Measurements from ENCODE around the gene CEP70. TPM values are rescaled to one million over a fixed set of nuclear protein-coding genes. Genes with fewer than 3 reads are reported as not detected.
"Not testable (repeated sequence)": the region's sequence is repeated elsewhere in the genome, so short reads cannot be mapped to it uniquely, and the experiment has no call there.

The CEP70 gene
- total RNA-seq, 2 experiments from 2014 or later = 14.5 to 15.9 TPM

DNA sequence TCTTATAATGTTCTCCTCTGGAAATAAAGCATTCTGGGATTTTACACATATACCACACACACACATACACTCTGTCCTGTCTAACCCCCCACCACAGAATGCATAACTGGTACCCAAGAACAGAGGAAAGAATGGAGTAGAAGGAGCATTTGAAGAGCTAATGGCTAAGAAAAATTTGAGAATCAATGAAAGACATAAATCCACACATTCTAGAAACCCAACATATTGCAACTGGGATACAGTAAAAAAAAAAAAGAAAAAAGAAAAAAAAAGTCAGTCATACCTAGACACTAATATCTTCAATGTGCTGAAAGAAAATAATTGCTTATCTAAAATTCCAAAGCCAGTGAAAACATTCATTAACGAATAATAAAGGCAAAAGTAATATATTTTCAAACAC, 20.9 kb downstream of the CEP70 start:
- Mint-ChIP-seq H3K4me1 (peaks cover 21% of the 10 kb centered on the region), H3K27me3 (no peaks in the 10 kb centered on the region), H3K9me3 (peaks cover 16% of the 10 kb centered on the region), H3K27ac (no peak overlapping the region), H3K4me3 (no peak overlapping the region), H3K36me3 (ENCODE audit: low read depth) (peaks cover 47% of the 10 kb centered on the region)
- CTCF ChIA-PET = no interaction called here
- DNase-seq = no peak
- POLR2A ChIA-PET = no interaction called here

- H3K27me3 Mint-ChIP-seq, H3K27ac Mint-ChIP-seq, DNase-seq, POLR2A ChIA-PET, H3K4me3 Mint-ChIP-seq, CTCF ChIA-PET: not testable (repeated sequence)
- Mint-ChIP-seq H3K9me3 (peaks cover 11% of the 10 kb centered on the region), H3K36me3 (ENCODE audit: low read depth) (peaks cover 39% of the 10 kb centered on the region), H3K4me1 (peaks cover 10% of the 10 kb centered on the region)
Observed at GRCh38 chr3:138569624-138570023, 24.4 kb downstream of the CEP70 start.

DNA sequence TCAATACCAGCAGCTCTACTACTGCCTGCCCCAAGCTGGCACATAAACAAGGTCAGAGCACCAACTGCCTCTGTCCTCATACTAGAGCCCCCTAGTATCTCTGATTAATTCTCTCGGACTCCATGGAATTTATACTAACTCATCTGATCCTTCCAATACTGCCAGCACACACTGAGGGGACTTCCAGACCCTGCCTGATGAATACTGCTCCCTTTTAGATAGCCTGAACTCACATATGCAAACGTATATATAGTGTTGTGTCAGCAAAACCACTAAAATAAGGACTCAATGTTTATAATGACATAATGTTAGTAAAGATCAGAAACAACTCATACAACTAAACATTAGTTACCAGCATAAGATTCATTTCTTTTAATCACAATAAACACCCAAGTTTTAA, 25.0 kb downstream of the CEP70 start:
- DNase-seq = no peak
- H3K36me3 Mint-ChIP-seq (ENCODE audit: low read depth) = peaks cover 44% of the 10 kb centered on the region
- H3K4me1 Mint-ChIP-seq = peaks cover 10% of the 10 kb centered on the region
- POLR2A ChIA-PET = no interaction called here
- peaks cover 11% of the 10 kb centered on the region for H3K9me3 Mint-ChIP-seq
- no peak overlapping the region for H3K4me3 Mint-ChIP-seq
- H3K27me3 Mint-ChIP-seq = no peaks in the 10 kb centered on the region
- CTCF ChIA-PET = no interaction called here
- H3K27ac Mint-ChIP-seq = no peak overlapping the region

DNA sequence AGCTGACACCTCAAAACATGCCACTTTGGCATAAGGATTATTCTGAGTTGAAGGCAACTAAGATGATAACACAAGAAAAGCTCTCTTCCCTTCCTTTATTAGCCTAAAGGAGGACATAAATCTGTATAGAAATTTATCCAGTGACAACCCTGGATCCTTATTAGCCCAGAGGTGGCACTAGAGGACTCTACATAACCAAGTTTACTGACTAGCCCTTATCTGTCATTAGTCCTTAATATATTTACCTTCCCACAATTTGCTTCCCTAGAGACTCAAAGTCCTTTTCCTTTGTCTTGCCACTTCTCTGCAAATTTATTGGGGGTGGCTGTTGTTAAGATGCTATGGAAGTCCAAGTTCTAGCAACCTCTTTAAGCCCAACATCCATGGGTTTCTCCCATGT, 26.7 kb downstream of the CEP70 start:
- Mint-ChIP-seq H3K4me3 (no peak overlapping the region), H3K9me3 (peaks cover 2% of the 10 kb centered on the region)

GRCh38 chr3:138566293-138566692, 27.8 kb downstream of the CEP70 start:
- H3K4me1 Mint-ChIP-seq, DNase-seq, H3K4me3 Mint-ChIP-seq, CTCF ChIA-PET, H3K27me3 Mint-ChIP-seq, H3K27ac Mint-ChIP-seq, POLR2A ChIA-PET, H3K9me3 Mint-ChIP-seq: not testable (repeated sequence)
- peaks cover 41% of the 10 kb centered on the region for H3K36me3 Mint-ChIP-seq (ENCODE audit: low read depth)

More for the DNA sequence above, 26.7 kb downstream of the CEP70 start:
- POLR2A ChIA-PET = no interaction called here
- Mint-ChIP-seq H3K4me1 (peaks cover 17% of the 10 kb centered on the region), H3K27me3 (no peaks in the 10 kb centered on the region), H3K36me3 (ENCODE audit: low read depth) (peaks cover 40% of the 10 kb centered on the region), H3K27ac (no peak overlapping the region)
- CTCF ChIA-PET = no interaction called here
- no peak for DNase-seq

DNA sequence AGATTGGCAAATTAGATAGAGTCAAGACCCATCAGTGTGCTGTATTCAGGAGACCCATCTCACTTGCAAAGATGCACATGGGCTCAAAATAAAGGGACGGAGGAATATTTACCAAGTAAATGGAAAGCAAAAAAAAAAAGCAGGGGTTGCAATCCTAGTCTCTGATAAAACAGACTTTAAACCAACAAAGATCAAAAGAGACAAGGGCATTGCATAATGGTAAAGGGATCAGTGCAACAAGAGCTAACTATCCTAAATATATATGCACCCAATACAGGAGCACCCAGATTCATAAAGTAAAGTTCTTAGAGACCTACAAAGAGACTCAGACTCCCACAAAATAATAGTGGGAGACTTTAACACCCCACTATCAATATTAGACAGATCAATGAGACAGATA, 31.2 kb downstream of the CEP70 start:
- CTCF ChIA-PET, DNase-seq, H3K27ac Mint-ChIP-seq, POLR2A ChIA-PET, H3K27me3 Mint-ChIP-seq, H3K4me3 Mint-ChIP-seq, H3K4me1 Mint-ChIP-seq: not testable (repeated sequence)
- Mint-ChIP-seq H3K9me3 (peaks cover 15% of the 10 kb centered on the region), H3K36me3 (ENCODE audit: low read depth) (peaks cover 59% of the 10 kb centered on the region)

DNA sequence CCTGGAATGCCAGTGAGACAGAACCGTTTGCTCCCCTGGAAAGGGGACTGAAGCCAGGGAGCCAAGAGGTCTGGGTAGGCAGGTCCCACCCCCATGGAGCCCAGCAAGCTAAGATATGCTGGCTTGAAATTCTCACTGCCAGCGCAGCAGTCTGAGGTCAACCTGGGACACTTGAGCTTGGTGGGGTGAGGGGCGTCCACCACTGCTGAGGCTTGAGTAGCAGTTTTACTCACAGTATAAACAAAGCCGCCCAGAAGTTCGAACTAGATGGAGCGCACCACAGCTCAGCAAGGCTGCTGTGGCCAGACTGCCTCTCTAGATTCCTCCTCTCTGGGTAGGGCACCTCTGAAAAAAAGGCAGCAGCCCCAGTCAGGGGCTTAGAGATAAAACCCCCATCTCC, 33.6 kb downstream of the CEP70 start:
- H3K36me3 Mint-ChIP-seq (ENCODE audit: low read depth) = peaks cover 57% of the 10 kb centered on the region
- POLR2A ChIA-PET = no interaction called here

GRCh38 chr3:138559134-138559533, 34.9 kb downstream of the CEP70 start:
- peaks cover 55% of the 10 kb centered on the region for H3K36me3 Mint-ChIP-seq (ENCODE audit: low read depth)
- peaks cover 9% of the 10 kb centered on the region for H3K4me1 Mint-ChIP-seq
- ChIA-PET POLR2A (no interaction called here), CTCF (interaction anchor here (0.6 kb wide), 1 partner anchor 32 kb away, joined by 5 read pairs; no protein-coding TSS in a partner anchor)
- H3K27me3 Mint-ChIP-seq = no peaks in the 10 kb centered on the region
- H3K9me3 Mint-ChIP-seq = peaks cover 29% of the 10 kb centered on the region
- H3K27ac Mint-ChIP-seq = no peak overlapping the region
- no peak overlapping the region for H3K4me3 Mint-ChIP-seq
- DNase-seq = no peak

More for the DNA sequence above, 33.6 kb downstream of the CEP70 start:
- no peak overlapping the region for H3K27ac Mint-ChIP-seq
- DNase-seq = no peak
- H3K9me3 Mint-ChIP-seq = peaks cover 24% of the 10 kb centered on the region
- CTCF ChIA-PET = no interaction called here
- H3K27me3 Mint-ChIP-seq = no peaks in the 10 kb centered on the region
- no peak overlapping the region for H3K4me3 Mint-ChIP-seq
- H3K4me1 Mint-ChIP-seq = peaks cover 8% of the 10 kb centered on the region

- H3K4me3 Mint-ChIP-seq, DNase-seq, CTCF ChIA-PET, POLR2A ChIA-PET, H3K27me3 Mint-ChIP-seq, H3K27ac Mint-ChIP-seq: not testable (repeated sequence)
- Mint-ChIP-seq H3K4me1 (peaks cover 16% of the 10 kb centered on the region), H3K36me3 (ENCODE audit: low read depth) (peaks cover 63% of the 10 kb centered on the region), H3K9me3 (peaks cover 46% of the 10 kb centered on the region)
Observed at GRCh38 chr3:138554775-138555174, 39.3 kb downstream of the CEP70 start.

- DNase-seq, H3K4me3 Mint-ChIP-seq, H3K27ac Mint-ChIP-seq, POLR2A ChIA-PET, H3K27me3 Mint-ChIP-seq: not testable (repeated sequence)
- CTCF ChIA-PET = interaction anchor here (1.3 to 1.4 kb wide), 2 partner anchors 10 to 365 kb away, joined by 3 read pairs; no protein-coding TSS in a partner anchor
- Mint-ChIP-seq H3K4me1 (peaks cover 16% of the 10 kb centered on the region), H3K9me3 (peaks cover 57% of the 10 kb centered on the region), H3K36me3 (ENCODE audit: low read depth) (peaks cover 78% of the 10 kb centered on the region)
Observed at GRCh38 chr3:138550958-138551357, 43.1 kb downstream of the CEP70 start.

- no peak overlapping the region for H3K27ac Mint-ChIP-seq
- DNase-seq = no peak
- peaks cover 60% of the 10 kb centered on the region for H3K9me3 Mint-ChIP-seq
- peaks cover 16% of the 10 kb centered on the region for H3K4me1 Mint-ChIP-seq
- no peaks in the 10 kb centered on the region for H3K27me3 Mint-ChIP-seq
- H3K4me3 Mint-ChIP-seq = no peak overlapping the region
- peaks cover 80% of the 10 kb centered on the region for H3K36me3 Mint-ChIP-seq (ENCODE audit: low read depth)
- POLR2A ChIA-PET = no interaction called here
- CTCF ChIA-PET = interaction anchor here (1.3 kb wide), 2 partner anchors 8 to 36 kb away, joined by 3 read pairs; no protein-coding TSS in a partner anchor
Observed at GRCh38 chr3:138549179-138549977, 44.7 kb downstream of the CEP70 start.

DNA sequence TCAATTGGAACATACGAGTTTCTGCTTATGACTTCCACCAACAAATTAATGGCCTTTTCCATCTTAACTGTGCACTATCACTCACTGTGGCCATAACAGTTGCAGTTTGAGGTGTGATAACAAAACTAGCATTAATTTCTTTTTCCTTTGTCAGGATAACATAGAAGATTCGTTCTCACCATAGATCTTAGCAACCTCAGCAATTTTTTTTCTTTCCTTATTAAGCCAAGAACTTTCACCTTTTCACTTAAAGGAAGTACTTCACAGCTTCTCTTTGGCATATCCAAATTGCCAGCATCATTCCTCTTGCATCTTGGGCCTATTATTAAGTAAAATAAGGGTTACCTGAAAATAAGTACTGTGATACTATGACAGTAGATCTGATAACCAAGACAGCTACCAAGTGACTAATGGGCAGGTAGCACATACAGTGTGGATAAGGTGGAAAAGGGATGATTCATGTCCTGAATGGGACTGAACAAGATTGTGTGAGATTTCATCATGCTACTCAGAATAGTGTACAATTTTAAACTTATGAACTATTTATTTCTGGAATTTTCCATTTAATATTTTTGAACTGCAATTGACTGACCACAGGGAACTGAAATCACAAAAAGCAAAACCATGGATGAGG, 46.6 kb downstream of the CEP70 start:
- POLR2A ChIA-PET = no interaction called here
- no peak overlapping the region for H3K27ac Mint-ChIP-seq
- H3K4me3 Mint-ChIP-seq = no peak overlapping the region
- CTCF ChIA-PET = no interaction called here
- peaks cover 79% of the 10 kb centered on the region for H3K36me3 Mint-ChIP-seq (ENCODE audit: low read depth)
- H3K4me1 Mint-ChIP-seq = peaks cover 8% of the 10 kb centered on the region
- H3K27me3 Mint-ChIP-seq = no peaks in the 10 kb centered on the region
- no peak for DNase-seq
- H3K9me3 Mint-ChIP-seq = peaks cover 61% of the 10 kb centered on the region

- peaks cover 70% of the 10 kb centered on the region for H3K36me3 Mint-ChIP-seq (ENCODE audit: low read depth)
- CTCF ChIA-PET = no interaction called here
Observed at GRCh38 chr3:138544546-138544945, 49.5 kb downstream of the CEP70 start.

More at GRCh38 chr3:138544546-138544945, 49.5 kb downstream of the CEP70 start:
- Mint-ChIP-seq H3K27me3 (no peaks in the 10 kb centered on the region), H3K4me1 (no peaks in the 10 kb centered on the region), H3K27ac (no peak overlapping the region), H3K9me3 (peaks cover 50% of the 10 kb centered on the region), H3K4me3 (no peak overlapping the region)
- POLR2A ChIA-PET = no interaction called here
- no peak for DNase-seq

Measured in activated CD4-positive, alpha-beta T cell treated with anti-CD3 and anti-CD28 coated beads, Interleukin-2, amount 10 ng/mL, durations not matched to agents 7 days and 5 days (primary cell).